Measurements from ENCODE around the gene AVEN.

DNA sequence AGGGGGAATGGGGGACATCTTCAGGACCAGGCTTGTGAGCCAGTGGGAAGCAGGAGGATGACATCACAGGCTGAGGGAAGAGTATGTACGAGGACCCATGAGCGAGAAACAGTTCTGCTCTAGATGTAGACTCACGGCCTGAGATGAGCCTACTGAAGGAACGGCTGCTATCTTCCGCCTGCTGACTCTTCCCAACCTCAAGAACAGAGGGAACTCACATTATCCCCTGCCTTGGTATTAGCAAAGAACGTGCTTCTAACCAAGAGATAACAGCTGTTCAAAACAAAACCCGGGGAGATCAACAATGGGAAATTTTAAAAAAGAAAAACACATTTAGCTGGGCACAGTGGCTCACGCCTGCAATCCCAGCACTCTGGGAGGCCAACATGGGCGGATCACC is 25.3 kb downstream of the AVEN start:
- no peak for TF ChIP-seq FOXM1 (IDR thresholded peaks at IDR 0.05; ENCODE audit: borderline replicate concordance)
- TF ChIP-seq SP1 (IDR thresholded peaks at IDR 0.05) = no peak
- no peak for TF ChIP-seq ARNT (IDR thresholded peaks at IDR 0.05)
- no peak for TF ChIP-seq L3MBTL2 (conservative IDR thresholded peaks at IDR 0.05)
- no peak for TF ChIP-seq TARDBP (IDR thresholded peaks at IDR 0.05)
- no peak for TF ChIP-seq LEF1 (IDR thresholded peaks at IDR 0.05; ENCODE audit: borderline replicate concordance)
- no peak for TF ChIP-seq ELF4 (IDR thresholded peaks at IDR 0.05)
- TF ChIP-seq FOXK2 (IDR thresholded peaks at IDR 0.05) = no peak
- no peak for TF ChIP-seq BHLHE40 (IDR thresholded peaks at IDR 0.05; ENCODE audit: borderline replicate concordance)
- no peak for TF ChIP-seq SUZ12 (IDR thresholded peaks at IDR 0.05)
- TF ChIP-seq FOXA1 (IDR thresholded peaks at IDR 0.05) = no peak
- no peak for TF ChIP-seq NFRKB (IDR thresholded peaks at IDR 0.05)
